Measurements from ENCODE around the gene DOCK2.

- no peak for TF ChIP-seq CTCF (IDR thresholded peaks at IDR 0.05)
- TF ChIP-seq EP300 (IDR thresholded peaks at IDR 0.05): no peak
- TF ChIP-seq POLR2A (IDR thresholded peaks at IDR 0.05): no peak
- TF ChIP-seq POLR2AphosphoS5 (IDR thresholded peaks at IDR 0.05): no peak
These were observed 195.2 kb downstream of the DOCK2 start for GRCh38 chr5:169832304-169832703.

Data from upper lobe of left lung (tissue), 4 donors.